Measurements from ENCODE around the gene FARS2.

The FARS2 gene

DNA sequence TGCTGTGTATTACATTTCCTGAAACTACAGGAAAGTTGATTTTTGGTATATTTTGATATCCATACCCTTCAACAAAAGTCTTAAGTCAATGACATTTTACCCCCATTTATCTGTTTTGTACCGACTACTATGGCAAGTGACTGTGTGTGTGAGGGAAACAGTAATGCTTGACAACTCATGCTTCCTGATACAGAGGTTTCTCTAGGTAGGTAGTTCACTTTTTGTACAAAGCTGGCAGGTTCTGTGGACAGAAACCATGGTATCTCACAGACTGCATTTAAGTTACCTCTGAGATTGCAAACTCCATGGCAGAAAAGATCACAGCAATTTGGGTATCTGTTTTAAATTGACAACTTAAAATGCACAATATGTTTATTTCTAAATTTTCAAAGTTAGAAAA, 28.8 kb downstream of the FARS2 start:
- Histone ChIP-seq H3K9ac (ENCODE audit: low read depth, low read length) (no peak overlapping the region), H2AFZ (ENCODE audit: low read depth, low read length) (no peak overlapping the region), H3K4me3 (ENCODE audit: low read depth in 1 of 2, low read length in 2 of 2) (no peak overlapping the region), H3K27ac (ENCODE audit: low read length) (no peak overlapping the region), H4K20me1 (ENCODE audit: insufficient read depth, low read length) (peaks cover 24% of the 10 kb centered on the region; the same call in 1 of the 2 replicates), H3K9me3 (ENCODE audit: insufficient read depth, low read length, severe bottlenecking) (no peaks in the 10 kb centered on the region), H3K4me1 (ENCODE audit: insufficient read depth, low read length) (no peaks in the 10 kb centered on the region), H3K4me2 (ENCODE audit: insufficient read depth, low read length) (no peak overlapping the region), H3K36me3 (ENCODE audit: insufficient read depth, low read length) (no peaks in the 10 kb centered on the region), H3K27me3 (ENCODE audit: insufficient read depth, low read length, poor library complexity) (no peaks in the 10 kb centered on the region), H3K79me2 (ENCODE audit: insufficient read depth, low read length) (peaks cover 13% of the 10 kb centered on the region; the same call in 1 of the 2 replicates)
- ATAC-seq (ENCODE audit: insufficient read depth, low read depth) (no peak), DNase-seq (no peak)
- no peak for TF ChIP-seq EZH2 (IDR thresholded peaks at IDR 0.05; ENCODE audit: borderline replicate concordance, low read depth, low read length, severe bottlenecking)

- no peak overlapping the region for H3K4me2 ChIP-seq (ENCODE audit: insufficient read depth, low read length)
- H3K36me3 ChIP-seq (ENCODE audit: insufficient read depth, low read length), result no peaks in the 10 kb centered on the region
- no peak for DNase-seq
- H3K4me1 ChIP-seq (ENCODE audit: insufficient read depth, low read length), result no peaks in the 10 kb centered on the region
- peaks cover 11% of the 10 kb centered on the region; the same call in 1 of the 2 replicates for H3K79me2 ChIP-seq (ENCODE audit: insufficient read depth, low read length)
- no peak overlapping the region for H2AFZ ChIP-seq (ENCODE audit: low read depth, low read length)
- no peak for ATAC-seq (ENCODE audit: insufficient read depth, low read depth)
- no peak overlapping the region for H3K4me3 ChIP-seq (ENCODE audit: low read depth in 1 of 2, low read length in 2 of 2)
- TF ChIP-seq, protein P1, sequence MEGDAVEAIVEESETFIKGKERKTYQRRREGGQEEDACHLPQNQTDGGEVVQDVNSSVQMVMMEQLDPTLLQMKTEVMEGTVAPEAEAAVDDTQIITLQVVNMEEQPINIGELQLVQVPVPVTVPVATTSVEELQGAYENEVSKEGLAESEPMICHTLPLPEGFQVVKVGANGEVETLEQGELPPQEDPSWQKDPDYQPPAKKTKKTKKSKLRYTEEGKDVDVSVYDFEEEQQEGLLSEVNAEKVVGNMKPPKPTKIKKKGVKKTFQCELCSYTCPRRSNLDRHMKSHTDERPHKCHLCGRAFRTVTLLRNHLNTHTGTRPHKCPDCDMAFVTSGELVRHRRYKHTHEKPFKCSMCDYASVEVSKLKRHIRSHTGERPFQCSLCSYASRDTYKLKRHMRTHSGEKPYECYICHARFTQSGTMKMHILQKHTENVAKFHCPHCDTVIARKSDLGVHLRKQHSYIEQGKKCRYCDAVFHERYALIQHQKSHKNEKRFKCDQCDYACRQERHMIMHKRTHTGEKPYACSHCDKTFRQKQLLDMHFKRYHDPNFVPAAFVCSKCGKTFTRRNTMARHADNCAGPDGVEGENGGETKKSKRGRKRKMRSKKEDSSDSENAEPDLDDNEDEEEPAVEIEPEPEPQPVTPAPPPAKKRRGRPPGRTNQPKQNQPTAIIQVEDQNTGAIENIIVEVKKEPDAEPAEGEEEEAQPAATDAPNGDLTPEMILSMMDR (IDR thresholded peaks at IDR 0.05; ENCODE audit: borderline replicate concordance, extremely low read depth, low read length, poor library complexity, severe bottlenecking), result no peak
- no peak for TF ChIP-seq EZH2 (IDR thresholded peaks at IDR 0.05; ENCODE audit: borderline replicate concordance, low read depth, low read length, severe bottlenecking)
- H3K27me3 ChIP-seq (ENCODE audit: insufficient read depth, low read length, poor library complexity), result no peaks in the 10 kb centered on the region
- peaks cover 23% of the 10 kb centered on the region; the same call in 1 of the 2 replicates for H4K20me1 ChIP-seq (ENCODE audit: insufficient read depth, low read length)
- H3K27ac ChIP-seq (ENCODE audit: low read length), result no peak overlapping the region
- H3K9ac ChIP-seq (ENCODE audit: low read depth, low read length), result no peak overlapping the region
- no peaks in the 10 kb centered on the region for H3K9me3 ChIP-seq (ENCODE audit: insufficient read depth, low read length, severe bottlenecking)
Measured at GRCh38 chr6:5290500-5290899, 29.2 kb downstream of the FARS2 start.

GRCh38 chr6:5292154-5292553, 30.8 kb downstream of the FARS2 start:
- ATAC-seq (ENCODE audit: insufficient read depth, low read depth), result no peak
- no peak overlapping the region for H3K27ac ChIP-seq (ENCODE audit: low read length)
- no peak for DNase-seq
- peaks cover 14% of the 10 kb centered on the region; the same call in 1 of the 2 replicates for H4K20me1 ChIP-seq (ENCODE audit: insufficient read depth, low read length)
- H3K79me2 ChIP-seq (ENCODE audit: insufficient read depth, low read length), result peaks cover 12% of the 10 kb centered on the region; the same call in 1 of the 2 replicates
- H3K9ac ChIP-seq (ENCODE audit: low read depth, low read length), result no peak overlapping the region
- no peak overlapping the region for H2AFZ ChIP-seq (ENCODE audit: low read depth, low read length)
- H3K4me2 ChIP-seq (ENCODE audit: insufficient read depth, low read length), result no peak overlapping the region
- H3K4me1 ChIP-seq (ENCODE audit: insufficient read depth, low read length), result no peaks in the 10 kb centered on the region
- no peaks in the 10 kb centered on the region for H3K36me3 ChIP-seq (ENCODE audit: insufficient read depth, low read length)
- no peaks in the 10 kb centered on the region for H3K27me3 ChIP-seq (ENCODE audit: insufficient read depth, low read length, poor library complexity)
- H3K9me3 ChIP-seq (ENCODE audit: insufficient read depth, low read length, severe bottlenecking), result no peaks in the 10 kb centered on the region
- TF ChIP-seq EZH2 (IDR thresholded peaks at IDR 0.05; ENCODE audit: borderline replicate concordance, low read depth, low read length, severe bottlenecking), result no peak
- TF ChIP-seq, protein P1 (IDR thresholded peaks at IDR 0.05; ENCODE audit: borderline replicate concordance, extremely low read depth, low read length, poor library complexity, severe bottlenecking), result no peak
- no peak overlapping the region for H3K4me3 ChIP-seq (ENCODE audit: low read depth in 1 of 2, low read length in 2 of 2)

DNA sequence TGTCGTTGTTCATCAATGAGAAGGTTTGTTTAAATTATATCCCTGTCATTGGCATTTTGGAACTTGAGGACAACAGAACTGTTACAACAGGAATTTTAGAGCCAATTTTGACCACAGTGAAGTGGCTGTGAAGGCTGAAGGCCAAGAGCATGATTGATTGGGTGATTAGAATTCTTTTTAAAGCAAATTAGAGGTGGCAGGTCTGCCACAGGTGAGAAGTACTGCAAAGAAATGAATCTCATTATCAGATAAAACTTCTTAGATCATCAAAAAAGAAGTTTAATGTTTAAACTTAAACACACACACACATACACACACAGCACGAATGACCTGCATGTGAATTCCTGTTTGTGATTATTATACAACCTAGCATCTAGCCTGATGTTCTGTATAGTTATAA, 32.4 kb downstream of the FARS2 start:
- TF ChIP-seq, protein P1 (IDR thresholded peaks at IDR 0.05; ENCODE audit: borderline replicate concordance, extremely low read depth, low read length, poor library complexity, severe bottlenecking), result no peak
- no peak for TF ChIP-seq EZH2 (IDR thresholded peaks at IDR 0.05; ENCODE audit: borderline replicate concordance, low read depth, low read length, severe bottlenecking)
- ATAC-seq (ENCODE audit: insufficient read depth, low read depth), result no peak

More for the DNA sequence above, 32.4 kb downstream of the FARS2 start:
- H2AFZ ChIP-seq (ENCODE audit: low read depth, low read length), result no peak overlapping the region
- H3K79me2 ChIP-seq (ENCODE audit: insufficient read depth, low read length), result peaks cover 4% of the 10 kb centered on the region; the same call in 1 of the 2 replicates
- H3K36me3 ChIP-seq (ENCODE audit: insufficient read depth, low read length), result no peaks in the 10 kb centered on the region
- no peaks in the 10 kb centered on the region for H3K9me3 ChIP-seq (ENCODE audit: insufficient read depth, low read length, severe bottlenecking)
- no peak overlapping the region for H3K9ac ChIP-seq (ENCODE audit: low read depth, low read length)
- H4K20me1 ChIP-seq (ENCODE audit: insufficient read depth, low read length), result peaks cover 12% of the 10 kb centered on the region; the same call in 1 of the 2 replicates
- H3K4me3 ChIP-seq (ENCODE audit: low read depth in 1 of 2, low read length in 2 of 2), result no peak overlapping the region
- no peak overlapping the region for H3K27ac ChIP-seq (ENCODE audit: low read length)
- H3K4me1 ChIP-seq (ENCODE audit: insufficient read depth, low read length), result no peaks in the 10 kb centered on the region
- no peak overlapping the region for H3K4me2 ChIP-seq (ENCODE audit: insufficient read depth, low read length)
- DNase-seq, result no peak
- H3K27me3 ChIP-seq (ENCODE audit: insufficient read depth, low read length, poor library complexity), result no peaks in the 10 kb centered on the region
